Central memory CD8-positive, alpha-beta T cell (primary cell): ENCODE results near the gene ARID4B.
"Not testable (repeated sequence)": the region's sequence is repeated elsewhere in the genome, so short reads cannot be mapped to it uniquely, and the experiment has no call there.

Experiments
- ATAC-seq: fragments of 150-1000 bp; cut with Tn5 transposase; replicated peaks from 2 replicates; pipeline ENCODE4 v1.10.0; 2022; ENCODE audit warnings: mild to moderate bottlenecking, moderate FRiP score, moderate number of reproducible peaks; ENCODE audit not compliant: poor library complexity, severe bottlenecking; ENCODE audit errors: extremely low read depth
- DNase-seq, 2 donors: peaks; one replicate each; pipeline ENCODE4 v3.0.0; 2021; ENCODE audit warnings: low spot score in 2 of 2
- H3K27ac Mint-ChIP-seq: one replicate; pipeline ENCODE4 v1.8.0; 2022; ENCODE audit warnings: low read depth, mild to moderate bottlenecking, moderate library complexity, mixed read lengths
- H3K27me3 Mint-ChIP-seq: one replicate; pipeline ENCODE4 v1.8.0; 2022; ENCODE audit warnings: mixed read lengths
- H3K36me3 Mint-ChIP-seq: one replicate; pipeline ENCODE4 v1.8.0; 2022; ENCODE audit warnings: mild to moderate bottlenecking, moderate library complexity, mixed read lengths; ENCODE audit not compliant: insufficient read depth
- H3K4me1 Mint-ChIP-seq: one replicate; pipeline ENCODE4 v1.8.0; 2022; ENCODE audit warnings: mixed read lengths
- H3K4me3 Mint-ChIP-seq: one replicate; pipeline ENCODE4 v1.8.0; 2022; ENCODE audit warnings: mild to moderate bottlenecking, moderate library complexity, mixed read lengths
- H3K9me3 Mint-ChIP-seq: one replicate; pipeline ENCODE4 v1.8.0; 2022; ENCODE audit warnings: mixed read lengths

ARID4B gene

GRCh38 chr1:235325854-235326253 lies 2.1 kb downstream of the ARID4B start:
- no peaks in the 10 kb centered on the region for H3K27me3 Mint-ChIP-seq
- peaks cover 35% of the 10 kb centered on the region for H3K4me1 Mint-ChIP-seq
- no peak overlapping the region for H3K4me3 Mint-ChIP-seq
- DNase-seq (no peak), ATAC-seq (no peak)
- H3K9me3 Mint-ChIP-seq: no peaks in the 10 kb centered on the region
- peaks cover 37% of the 10 kb centered on the region for H3K36me3 Mint-ChIP-seq
- H3K27ac Mint-ChIP-seq: no peak overlapping the region

- Mint-ChIP-seq H3K27ac (peak overlapping the region; percentile 73), H3K4me1 (peaks cover 41% of the 10 kb centered on the region)
Measured at GRCh38 chr1:235325139-235325538, 2.8 kb downstream of the ARID4B start.

GRCh38 chr1:235324296-235324695 lies 3.7 kb downstream of the ARID4B start:
- H3K4me1 Mint-ChIP-seq: peaks cover 42% of the 10 kb centered on the region
- no peaks in the 10 kb centered on the region for H3K9me3 Mint-ChIP-seq
- ATAC-seq: no peak
- DNase-seq: no peak
- peaks cover 45% of the 10 kb centered on the region for H3K36me3 Mint-ChIP-seq
- peak overlapping the region; percentile 73 for H3K27ac Mint-ChIP-seq
- no peaks in the 10 kb centered on the region for H3K27me3 Mint-ChIP-seq
- H3K4me3 Mint-ChIP-seq: no peak overlapping the region

More at GRCh38 chr1:235325139-235325538, 2.8 kb downstream of the ARID4B start:
- ATAC-seq (no peak), DNase-seq (no peak)
- H3K36me3 Mint-ChIP-seq: peaks cover 42% of the 10 kb centered on the region
- no peaks in the 10 kb centered on the region for H3K9me3 Mint-ChIP-seq
- H3K4me3 Mint-ChIP-seq: no peak overlapping the region
- H3K27me3 Mint-ChIP-seq: no peaks in the 10 kb centered on the region

- Mint-ChIP-seq H3K9me3 (no peaks in the 10 kb centered on the region), H3K27me3 (no peaks in the 10 kb centered on the region), H3K4me1 (peaks cover 51% of the 10 kb centered on the region), H3K27ac (peak overlapping the region; percentile 0), H3K4me3 (peak overlapping the region; percentile 26), H3K36me3 (peaks cover 40% of the 10 kb centered on the region)
- DNase-seq (no peak), ATAC-seq (no peak)
Measured at GRCh38 chr1:235320521-235321179, 7.3 kb downstream of the ARID4B start.

GRCh38 chr1:235319255-235319654 lies 8.7 kb downstream of the ARID4B start:
- ATAC-seq: no peak
- no peak for DNase-seq
- Mint-ChIP-seq H3K4me1 (peaks cover 63% of the 10 kb centered on the region), H3K27me3 (no peaks in the 10 kb centered on the region), H3K4me3 (no peak overlapping the region), H3K27ac (no peak overlapping the region), H3K36me3 (peaks cover 39% of the 10 kb centered on the region), H3K9me3 (no peaks in the 10 kb centered on the region)

- Mint-ChIP-seq H3K4me3 (no peak overlapping the region), H3K27ac (no peak overlapping the region), H3K27me3 (no peaks in the 10 kb centered on the region), H3K4me1 (peaks cover 75% of the 10 kb centered on the region), H3K9me3 (no peaks in the 10 kb centered on the region), H3K36me3 (peaks cover 35% of the 10 kb centered on the region)
- no peak for ATAC-seq
- DNase-seq: no peak
Measured at GRCh38 chr1:235317168-235317567, 10.8 kb downstream of the ARID4B start.

- DNase-seq: no peak
- no peaks in the 10 kb centered on the region for H3K9me3 Mint-ChIP-seq
- no peak for ATAC-seq
- no peak overlapping the region for H3K4me3 Mint-ChIP-seq
- no peaks in the 10 kb centered on the region for H3K27me3 Mint-ChIP-seq
- no peak overlapping the region for H3K27ac Mint-ChIP-seq
- H3K36me3 Mint-ChIP-seq: peaks cover 34% of the 10 kb centered on the region
- peaks cover 74% of the 10 kb centered on the region for H3K4me1 Mint-ChIP-seq
Measured at GRCh38 chr1:235315735-235316134, 12.2 kb downstream of the ARID4B start.

GRCh38 chr1:235315173-235315572 lies 12.8 kb downstream of the ARID4B start:
- ATAC-seq: no peak
- Mint-ChIP-seq H3K27ac (no peak overlapping the region), H3K9me3 (no peaks in the 10 kb centered on the region), H3K4me3 (no peak overlapping the region), H3K27me3 (no peaks in the 10 kb centered on the region), H3K36me3 (peaks cover 29% of the 10 kb centered on the region), H3K4me1 (peaks cover 73% of the 10 kb centered on the region)
- DNase-seq: no peak

GRCh38 chr1:235313931-235314678 lies 13.9 kb downstream of the ARID4B start:
- Mint-ChIP-seq H3K36me3 (peaks cover 24% of the 10 kb centered on the region), H3K9me3 (no peaks in the 10 kb centered on the region), H3K27ac (peak overlapping the region; percentile 44), H3K4me1 (peaks cover 70% of the 10 kb centered on the region), H3K4me3 (peak overlapping the region; percentile 51), H3K27me3 (no peaks in the 10 kb centered on the region)
- no peak for ATAC-seq
- no peak for DNase-seq

- peaks cover 18% of the 10 kb centered on the region for H3K36me3 Mint-ChIP-seq
- ATAC-seq: no peak
- no peaks in the 10 kb centered on the region for H3K9me3 Mint-ChIP-seq
- peaks cover 62% of the 10 kb centered on the region for H3K4me1 Mint-ChIP-seq
- peak overlapping the region; percentile 44 for H3K27ac Mint-ChIP-seq
- DNase-seq: no peak
- no peaks in the 10 kb centered on the region for H3K27me3 Mint-ChIP-seq
- H3K4me3 Mint-ChIP-seq: peak overlapping the region; percentile 51
Measured at GRCh38 chr1:235313262-235313661, 14.7 kb downstream of the ARID4B start.

- H3K36me3 Mint-ChIP-seq: peaks cover 28% of the 10 kb centered on the region
- not testable (repeated sequence) for H3K27me3 Mint-ChIP-seq, H3K27ac Mint-ChIP-seq, ATAC-seq, H3K4me3 Mint-ChIP-seq, H3K9me3 Mint-ChIP-seq, DNase-seq
- peaks cover 67% of the 10 kb centered on the region for H3K4me1 Mint-ChIP-seq
Measured at GRCh38 chr1:235309206-235309605, 18.8 kb downstream of the ARID4B start.

GRCh38 chr1:235307158-235308124 lies 20.5 kb downstream of the ARID4B start:
- H3K36me3 Mint-ChIP-seq: peaks cover 25% of the 10 kb centered on the region
- no peaks in the 10 kb centered on the region for H3K27me3 Mint-ChIP-seq
- H3K9me3 Mint-ChIP-seq: no peaks in the 10 kb centered on the region
- ATAC-seq: no peak
- no peak overlapping the region for H3K4me3 Mint-ChIP-seq
- peak overlapping the region; percentile 86 for H3K27ac Mint-ChIP-seq
- peaks cover 53% of the 10 kb centered on the region for H3K4me1 Mint-ChIP-seq
- no peak for DNase-seq
